Measurements from ENCODE around the gene PXK.

- TF ChIP-seq CTCF (conservative IDR thresholded peaks at IDR 0.05 in 1 of 2, IDR thresholded peaks at IDR 0.05 in 1 of 2; ENCODE audit: low read depth in 1 of 2, low read length in 2 of 2): no peak
- TF ChIP-seq EZH2 (IDR thresholded peaks at IDR 0.05; ENCODE audit: low read length, missing control alignments): no peak
Observed at GRCh38 chr3:58335652-58335947, 2.9 kb downstream of the PXK start.

All from fibroblast of lung (primary cell).